Inflammatory macrophage treated with lipopolysaccharide for 1 hour (primary cell): ENCODE results near the gene MYO6.

Source experiments
- DNase-seq, 2 donors: peaks; one replicate each; pipeline ENCODE4 v3.0.0-alpha.2; 2020 to 2022

Gene MYO6

DNA sequence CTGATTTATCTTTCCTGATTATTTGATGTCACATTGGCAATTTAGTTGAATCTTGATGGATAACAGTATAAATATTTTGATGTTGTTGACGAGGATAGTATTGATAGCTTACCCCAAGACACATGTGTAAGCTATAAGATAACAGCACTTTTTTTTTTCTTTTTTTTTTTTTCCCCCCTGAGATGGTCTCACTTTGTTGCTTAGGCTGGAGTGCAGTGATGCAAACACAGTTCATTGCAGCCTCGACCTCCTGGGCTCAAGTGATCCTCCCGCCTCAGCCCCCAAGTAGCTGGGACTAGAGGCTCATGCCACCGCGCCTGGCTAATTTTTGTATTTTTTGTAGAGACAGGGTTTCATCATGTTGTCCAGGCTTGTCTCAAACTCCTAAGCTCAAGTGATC, 21.8 kb downstream of the MYO6 start:
- no peak for DNase-seq

DNA sequence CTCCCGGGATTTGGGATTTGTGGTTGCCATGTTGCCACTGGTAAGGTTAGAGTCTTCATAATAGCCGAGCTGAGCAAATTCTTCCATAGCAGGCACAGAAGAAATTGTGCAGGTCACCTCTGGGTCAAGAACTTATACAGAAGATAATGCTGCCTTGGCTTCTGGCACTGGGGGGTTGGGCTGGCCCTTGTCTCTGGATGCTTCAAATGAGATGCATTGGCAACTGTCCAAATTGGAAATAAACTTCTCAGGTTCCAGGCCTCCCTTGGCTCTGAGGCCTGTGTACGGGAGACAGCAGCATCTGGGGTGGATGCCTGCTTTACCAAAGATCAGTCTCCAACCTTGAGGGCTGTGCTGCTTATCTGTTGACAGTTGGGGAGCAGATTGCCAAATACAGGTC, 26.2 kb downstream of the MYO6 start:
- no peak for DNase-seq

DNA sequence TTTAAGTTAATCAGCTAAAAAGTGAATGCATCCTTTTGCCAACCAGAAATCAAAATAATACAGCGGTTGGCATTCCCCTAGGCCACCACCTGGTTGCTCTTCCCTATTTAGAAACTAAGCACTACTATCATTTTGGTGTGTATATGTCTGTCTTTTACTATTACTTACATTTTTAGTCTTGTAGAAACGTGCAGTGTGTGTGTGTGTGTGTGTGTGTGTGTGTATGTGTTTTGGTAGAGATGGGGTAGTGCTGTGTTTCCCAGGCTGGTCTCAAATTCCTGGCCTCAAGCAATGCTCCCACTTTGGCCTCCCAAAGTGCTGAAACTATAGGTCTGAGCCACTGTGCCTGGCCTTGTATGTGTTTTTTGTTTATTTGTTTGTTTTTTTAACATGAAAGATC, 27.4 kb downstream of the MYO6 start:
- DNase-seq = no peak

DNA sequence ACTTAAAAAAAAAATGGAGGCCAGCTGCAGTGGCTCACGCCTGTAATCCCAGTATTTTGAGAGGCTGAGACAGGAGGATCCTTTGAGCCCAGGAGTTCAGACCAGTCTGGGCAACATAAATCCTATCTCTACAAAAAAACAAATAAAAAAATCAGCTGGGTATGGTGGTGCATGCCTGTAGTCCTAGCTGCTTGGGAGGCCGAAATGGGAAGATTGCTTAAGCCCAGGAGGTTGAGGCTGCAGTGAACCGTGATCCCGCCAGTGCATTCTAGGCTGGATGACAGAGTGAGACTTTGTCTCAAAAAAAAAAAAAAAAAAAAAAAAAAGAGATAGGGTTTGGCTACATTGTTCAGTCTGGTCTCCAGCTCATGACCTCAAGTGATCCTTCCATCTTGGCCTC, 29.7 kb downstream of the MYO6 start:
- no peak for DNase-seq

DNA sequence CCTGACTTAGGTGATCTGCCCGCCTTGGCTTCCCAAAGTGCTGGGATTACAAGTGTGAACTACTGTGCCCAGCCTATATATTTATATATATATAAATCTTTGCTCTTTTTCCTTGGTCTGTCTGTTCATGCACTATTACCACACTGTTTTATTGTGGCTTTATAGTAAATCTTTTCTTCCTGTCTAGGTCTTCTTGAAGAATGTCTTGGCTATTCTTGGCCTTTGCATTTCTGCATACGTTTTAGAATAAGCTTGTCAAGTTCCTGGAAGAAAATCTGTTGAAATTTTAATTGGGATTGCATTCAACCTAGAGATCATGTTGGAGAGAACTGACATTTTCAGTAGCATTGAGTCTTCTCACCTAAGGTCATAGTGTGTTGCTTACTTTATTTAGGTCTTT, 37.1 kb downstream of the MYO6 start:
- DNase-seq = no peak

DNA sequence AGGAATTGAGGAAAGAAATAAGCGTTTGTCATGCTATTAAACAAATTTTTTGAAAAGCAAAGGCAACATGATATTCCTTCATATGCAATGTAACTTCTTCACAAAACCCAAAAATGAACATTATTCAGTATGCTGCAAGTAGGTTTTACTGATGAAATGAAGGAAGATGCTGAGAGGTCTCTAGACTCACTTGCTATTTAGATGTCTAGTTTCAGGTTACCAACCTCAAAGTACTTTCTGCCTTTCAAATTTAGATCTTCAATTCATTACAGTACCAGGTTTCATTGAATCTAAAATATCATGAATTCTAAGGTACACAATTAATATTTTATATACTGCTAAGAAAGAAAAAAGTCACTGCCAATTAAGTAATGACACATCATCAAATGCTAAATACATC, 39.9 kb downstream of the MYO6 start:
- DNase-seq = no peak

DNA sequence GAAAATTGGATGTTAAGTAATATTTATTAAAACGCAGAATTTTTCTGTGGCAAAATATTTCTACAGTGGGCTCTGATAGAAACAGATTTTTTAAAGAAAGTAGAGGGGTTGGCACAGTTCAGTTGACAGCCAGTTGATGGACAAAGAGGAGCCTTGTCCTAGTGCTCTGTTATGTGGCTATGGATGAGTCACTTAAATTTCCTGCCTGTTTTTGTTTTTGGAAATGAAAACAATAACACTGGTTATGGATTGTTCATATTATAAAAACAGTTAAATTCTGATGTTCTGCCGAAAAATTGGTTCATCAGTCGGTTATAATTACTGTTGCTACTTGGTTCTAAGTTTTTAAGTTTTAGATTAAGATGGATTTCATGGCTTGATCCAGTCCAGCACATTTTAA, 42.8 kb downstream of the MYO6 start:
- DNase-seq = no peak

DNA sequence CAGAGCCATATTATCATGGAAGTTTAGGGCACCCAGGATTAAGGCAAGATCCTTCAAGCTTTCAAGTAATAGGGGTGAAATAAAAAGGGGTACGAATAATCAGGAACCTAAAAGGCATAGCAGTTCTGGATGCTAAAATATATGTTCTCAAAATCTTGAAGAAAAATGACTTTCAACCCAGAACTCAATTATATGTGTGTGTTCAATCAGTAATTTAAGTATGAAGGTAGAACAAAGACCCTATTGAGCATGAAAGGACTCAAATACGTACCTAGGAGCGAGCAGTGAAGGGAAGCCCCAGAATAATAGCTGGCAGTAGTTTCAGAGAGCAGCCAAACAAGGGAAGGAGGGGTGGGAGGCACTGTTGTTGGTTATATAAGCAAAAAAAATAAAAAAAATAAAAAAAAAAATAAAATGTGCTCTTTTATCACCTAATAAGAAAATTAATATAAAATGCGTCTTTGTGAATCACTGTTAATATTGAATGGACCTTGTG, 45.4 kb downstream of the MYO6 start:
- DNase-seq = no peak

DNA sequence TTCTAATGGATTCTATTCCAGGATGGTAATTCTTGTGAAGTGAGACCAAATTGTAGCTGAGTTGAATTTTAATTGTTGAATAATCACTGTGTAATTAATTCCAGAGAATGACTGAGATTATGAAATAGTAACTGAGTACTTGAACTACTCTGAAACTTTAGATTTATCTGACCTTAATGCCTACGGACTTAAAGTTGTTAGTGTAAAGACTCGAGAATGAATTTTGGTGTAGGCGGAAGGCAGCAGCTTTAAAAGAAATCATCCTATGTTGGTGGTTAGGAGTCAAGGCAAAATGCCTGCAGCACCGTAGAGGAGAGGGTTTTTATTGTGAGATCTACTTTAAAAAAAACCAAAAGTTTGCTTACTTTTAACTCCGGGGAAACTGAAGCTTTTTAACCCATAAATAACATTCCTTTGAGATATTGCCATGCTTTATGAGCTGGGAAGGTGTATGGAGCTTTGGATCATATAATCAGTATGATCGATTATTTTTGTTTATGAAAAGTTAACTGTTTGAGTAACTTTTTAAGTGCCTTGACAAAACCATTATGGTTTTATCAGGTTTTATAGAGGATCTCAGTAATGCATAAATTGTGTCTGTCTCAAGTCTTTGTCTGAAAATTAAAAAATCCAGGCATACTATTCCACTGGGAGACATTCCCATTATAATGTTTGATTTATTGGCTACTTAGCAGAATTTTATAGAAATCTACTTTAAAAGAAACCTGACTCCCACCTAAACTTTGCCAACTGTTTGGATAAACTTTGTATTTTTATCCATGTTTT, 46.1 kb downstream of the MYO6 start:
- no peak for DNase-seq

DNA sequence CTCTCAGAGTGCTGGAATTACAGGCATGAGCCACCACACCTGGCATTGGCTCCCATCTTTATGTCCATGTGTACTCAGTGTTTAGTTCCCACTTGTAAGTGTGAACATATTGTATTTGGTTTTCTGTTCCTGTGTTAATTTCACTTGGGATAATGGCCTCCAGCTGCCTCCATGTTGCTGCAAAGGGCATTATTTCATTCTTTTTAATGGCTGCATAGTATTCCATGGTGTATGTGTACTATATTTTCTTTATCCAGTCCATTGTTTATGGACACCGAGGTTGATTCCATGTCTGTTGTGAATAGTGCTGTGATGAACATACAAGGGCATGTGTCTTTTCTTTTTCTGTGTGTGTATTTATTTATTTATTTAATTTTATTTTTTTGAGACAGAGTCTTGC, 47.7 kb downstream of the MYO6 start:
- DNase-seq = no peak

DNA sequence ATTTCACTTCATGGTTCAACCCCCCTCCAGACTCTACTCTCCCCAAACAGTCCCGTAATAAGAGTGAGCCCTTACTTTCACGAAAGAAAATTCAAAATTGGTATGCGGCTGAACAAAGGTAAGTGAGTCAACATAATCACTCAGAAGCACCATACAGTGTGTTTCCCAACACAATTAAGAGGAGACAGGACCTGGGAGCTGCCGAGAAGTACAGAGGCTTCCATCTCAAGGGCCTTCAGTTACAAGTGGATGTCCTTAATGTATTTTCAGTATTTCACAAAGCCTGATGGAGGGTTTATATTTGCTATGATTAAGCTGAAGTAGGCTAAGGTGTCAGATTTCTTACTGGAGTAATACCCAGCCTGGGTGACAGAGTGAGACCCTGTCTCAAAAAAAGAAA, 51.1 kb downstream of the MYO6 start:
- no peak for DNase-seq

DNA sequence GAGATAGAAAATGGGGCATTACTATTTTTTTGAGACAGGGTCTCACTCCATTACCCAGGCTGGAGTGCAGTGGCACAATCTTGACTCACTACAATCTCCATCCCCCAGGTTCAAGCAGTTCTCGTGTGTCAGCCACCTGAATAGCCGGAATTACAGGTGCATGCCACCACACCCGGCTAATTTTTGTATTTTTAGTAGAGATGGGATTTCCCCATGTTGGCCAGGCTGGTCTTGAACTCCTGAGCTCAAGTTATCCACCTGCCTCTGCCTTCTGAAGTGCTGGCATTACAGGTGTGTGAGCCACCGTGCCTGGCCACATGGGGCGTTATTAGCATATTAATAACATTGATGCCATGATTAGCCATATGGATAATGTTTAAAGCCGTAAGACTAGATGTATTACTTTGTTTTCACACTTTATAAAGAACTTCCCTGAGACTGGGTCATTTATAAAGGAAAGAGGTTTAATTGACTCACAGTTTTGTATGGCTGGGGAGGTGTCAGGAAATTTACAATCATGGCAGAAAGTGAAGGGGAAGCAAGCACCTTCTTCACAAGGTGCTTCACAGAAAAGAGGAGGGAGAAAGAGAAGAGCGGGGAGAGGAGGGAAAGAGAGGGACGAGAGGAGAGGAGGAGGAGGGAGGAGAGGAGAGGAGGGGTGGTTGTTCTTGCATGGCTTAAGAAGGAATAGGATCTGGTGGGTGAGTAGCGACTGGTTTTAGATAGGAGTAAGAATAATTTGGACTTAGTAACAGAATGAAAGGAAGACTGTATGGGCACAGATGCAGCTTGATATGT, 51.9 kb downstream of the MYO6 start:
- DNase-seq = no peak

DNA sequence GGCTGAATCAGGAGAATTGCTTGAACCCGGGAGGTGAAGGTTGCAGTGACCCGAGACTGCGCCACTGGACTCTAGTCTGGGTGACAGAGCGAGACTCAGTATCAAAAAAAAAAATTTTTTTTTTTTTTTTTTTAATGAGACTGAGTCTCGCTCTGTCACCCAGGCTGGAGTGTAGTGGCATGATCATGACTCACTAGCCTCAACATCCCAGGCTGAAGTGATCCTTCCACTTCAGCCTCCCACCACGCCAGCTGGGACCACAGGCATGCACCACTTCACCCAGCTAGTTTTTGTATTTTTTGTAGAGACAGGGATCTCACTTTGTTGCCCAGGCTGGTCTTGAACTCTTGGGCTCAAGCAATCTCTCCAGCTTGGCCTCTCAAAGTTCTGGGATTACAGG, 53.3 kb downstream of the MYO6 start:
- no peak for DNase-seq

DNA sequence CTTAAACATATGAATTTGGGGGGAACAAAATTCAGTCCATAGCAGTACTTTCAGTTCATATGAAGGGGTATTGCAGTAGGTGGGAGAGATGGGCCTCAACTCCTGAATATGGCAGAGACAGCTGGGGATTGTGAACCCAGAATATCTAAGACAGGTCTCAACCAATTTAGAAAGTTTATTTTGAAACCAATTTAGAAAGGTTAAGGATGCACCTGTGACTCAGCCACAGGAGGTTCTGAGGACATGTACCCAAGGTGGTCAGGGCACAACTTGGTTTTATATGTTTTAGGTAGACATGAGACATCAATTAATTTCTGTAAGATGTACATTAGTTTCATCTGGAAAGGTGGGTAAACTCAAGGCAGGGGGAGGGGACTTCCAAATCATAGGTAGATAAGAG, 59.5 kb downstream of the MYO6 start:
- DNase-seq = no peak

DNA sequence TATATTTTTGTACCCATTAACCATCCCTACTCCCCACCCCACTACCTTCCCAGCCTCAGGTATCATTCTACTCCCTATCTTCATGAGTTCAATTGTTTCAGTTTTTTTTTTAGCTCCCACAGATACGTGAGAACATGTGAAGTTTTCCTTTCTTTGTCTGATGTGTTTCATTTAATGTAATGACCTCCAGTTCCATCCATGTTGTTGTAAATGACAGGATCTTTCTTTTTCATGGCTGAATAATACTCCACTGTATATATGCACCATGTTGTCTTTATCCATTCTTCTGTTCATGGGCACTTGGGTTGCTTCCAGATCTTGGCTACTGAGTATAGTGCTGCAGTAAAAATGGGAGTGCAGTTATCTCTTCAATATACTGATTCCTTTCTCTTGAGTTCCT, 63.5 kb downstream of the MYO6 start:
- DNase-seq = no peak

DNA sequence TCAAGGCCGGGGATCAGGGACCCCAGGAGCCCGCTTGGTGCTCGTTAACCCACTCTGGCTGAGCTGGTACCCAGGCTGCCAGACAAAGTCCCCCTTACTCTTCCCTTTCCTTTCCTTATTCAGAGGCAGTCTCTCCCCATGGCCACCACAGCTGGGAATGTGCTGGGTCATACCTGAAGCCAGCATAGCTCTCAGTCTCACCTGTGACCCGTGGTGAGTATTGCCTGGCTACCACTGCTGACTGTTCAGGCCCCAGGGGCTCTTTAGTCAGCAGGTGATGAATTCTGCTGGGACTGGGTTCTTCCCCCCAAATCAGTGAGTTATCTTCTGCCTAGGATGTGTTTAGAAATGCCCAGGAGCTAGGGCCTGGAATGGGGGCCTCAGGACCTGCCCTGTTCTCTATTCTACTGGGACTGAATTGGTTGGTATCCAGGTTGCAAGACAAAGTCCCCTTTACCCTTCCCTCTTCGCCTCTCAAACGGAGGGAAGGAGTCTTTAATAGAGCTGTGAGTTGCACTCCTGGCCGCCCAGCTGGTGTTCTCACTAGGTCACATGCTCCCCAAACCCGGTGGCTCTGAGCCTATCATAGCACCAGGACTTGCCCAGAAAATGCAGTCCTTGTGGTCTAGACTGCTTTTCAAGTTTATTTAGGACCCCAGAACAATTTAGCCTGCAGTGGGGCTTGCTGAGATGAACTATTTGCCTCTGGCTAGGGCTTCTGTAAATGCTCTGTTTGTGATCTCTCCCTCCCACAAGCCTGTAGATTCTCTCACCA, 64.6 kb downstream of the MYO6 start:
- no peak for DNase-seq

DNA sequence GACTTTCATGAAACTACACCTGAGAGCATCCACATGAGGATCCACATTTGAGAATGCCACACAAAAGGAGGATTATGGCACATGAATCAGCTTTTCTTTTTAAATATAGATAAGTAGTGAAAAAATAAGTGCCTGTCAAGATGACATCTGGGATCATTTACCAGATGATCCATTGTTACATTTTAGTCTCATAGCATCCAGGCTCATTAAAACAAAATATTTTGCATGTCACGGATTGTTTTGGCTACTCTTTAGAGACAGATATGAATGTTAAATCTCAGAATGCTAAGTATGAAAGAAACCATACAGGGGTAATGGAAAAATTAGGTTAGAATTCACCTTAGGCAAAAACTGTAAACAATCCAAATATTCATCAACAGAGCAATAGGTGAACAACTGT, 66.7 kb downstream of the MYO6 start:
- DNase-seq = no peak

DNA sequence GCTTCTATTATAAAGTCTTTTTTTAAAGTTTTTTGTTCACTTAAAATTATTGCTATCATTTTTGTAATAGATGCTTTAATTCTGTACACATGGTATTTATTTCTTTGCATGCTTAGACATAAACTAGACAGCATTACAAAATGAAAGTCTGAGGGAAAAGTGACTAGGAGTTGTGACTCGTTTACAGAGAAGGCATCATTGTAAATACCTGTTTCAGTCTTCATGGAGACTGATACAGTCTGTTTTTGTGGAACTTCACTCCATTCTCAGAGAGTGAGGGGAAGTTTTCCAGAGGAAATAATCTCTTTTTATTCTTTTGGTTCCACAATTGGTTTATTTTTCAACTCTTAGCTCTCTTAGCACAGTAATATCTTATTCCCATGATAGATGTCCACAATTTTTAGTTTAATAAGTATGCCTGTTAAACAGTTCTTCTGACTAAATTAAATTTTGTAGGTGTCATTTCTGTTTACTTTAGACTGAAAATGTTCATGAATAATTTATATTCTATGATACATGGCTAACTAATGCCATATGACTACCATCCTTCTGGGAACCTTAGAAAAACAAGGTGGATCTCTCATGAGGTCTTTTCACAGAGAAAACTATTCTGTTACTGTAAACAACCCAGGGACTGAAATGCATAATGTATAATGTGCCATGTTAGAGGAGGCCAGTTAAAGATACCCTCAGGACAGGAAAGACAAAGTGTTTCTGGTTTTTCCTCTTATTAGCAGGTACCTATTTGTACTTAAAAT, 69.2 kb downstream of the MYO6 start:
- no peak for DNase-seq

DNA sequence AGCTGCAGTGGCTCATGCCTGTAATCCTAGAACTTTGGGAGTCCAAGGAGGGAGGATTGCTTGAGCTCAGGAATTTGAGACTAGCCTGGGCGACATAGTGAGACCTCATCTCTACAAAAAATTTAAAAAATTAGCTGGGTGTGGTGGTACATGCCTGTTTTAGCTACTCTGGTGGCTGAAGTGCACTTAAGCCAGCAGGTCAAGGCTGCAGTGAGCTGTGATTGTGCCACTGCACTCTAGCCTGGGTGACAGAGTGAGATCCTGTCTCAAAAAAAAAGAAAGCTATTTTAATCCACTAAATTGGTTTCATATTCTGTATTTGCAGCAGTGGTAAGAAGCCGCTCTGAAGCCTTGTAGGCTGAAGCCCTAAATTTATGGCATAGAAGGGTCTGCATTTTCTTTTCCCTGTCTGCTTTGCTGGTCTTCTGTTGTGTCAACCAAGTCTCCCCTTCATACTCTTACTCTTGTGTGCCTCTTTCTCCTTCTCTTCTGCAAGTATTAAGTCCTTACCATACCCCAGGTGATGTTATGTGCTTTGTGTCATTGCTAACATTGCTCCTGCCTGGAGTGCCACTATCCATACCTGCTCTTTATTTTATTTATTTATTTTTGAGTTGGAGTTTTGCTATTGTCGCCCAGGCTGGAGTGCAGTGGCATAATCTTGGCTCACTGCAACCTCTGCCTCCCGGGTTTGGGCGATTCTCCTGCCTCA, 70.9 kb downstream of the MYO6 start:
- no peak for DNase-seq

DNA sequence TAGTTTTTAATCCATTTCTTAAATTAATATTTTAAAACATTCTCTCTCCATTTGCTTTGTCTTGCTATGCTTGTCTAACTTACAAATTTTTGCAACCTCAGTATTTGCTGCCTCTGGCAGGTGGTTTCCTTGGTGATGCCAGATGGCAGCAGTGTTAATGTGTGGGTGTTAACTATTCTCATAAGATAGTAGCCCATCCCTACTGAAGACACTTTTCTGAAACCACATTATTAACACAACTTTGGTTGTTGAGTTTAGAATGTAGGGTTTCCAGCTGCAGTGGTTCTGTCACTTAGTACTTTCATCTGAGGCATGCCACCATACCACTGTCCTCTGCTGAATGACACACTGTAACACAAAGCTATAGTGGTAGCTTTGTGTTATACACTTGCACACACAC, 75.1 kb downstream of the MYO6 start:
- DNase-seq = no peak

DNA sequence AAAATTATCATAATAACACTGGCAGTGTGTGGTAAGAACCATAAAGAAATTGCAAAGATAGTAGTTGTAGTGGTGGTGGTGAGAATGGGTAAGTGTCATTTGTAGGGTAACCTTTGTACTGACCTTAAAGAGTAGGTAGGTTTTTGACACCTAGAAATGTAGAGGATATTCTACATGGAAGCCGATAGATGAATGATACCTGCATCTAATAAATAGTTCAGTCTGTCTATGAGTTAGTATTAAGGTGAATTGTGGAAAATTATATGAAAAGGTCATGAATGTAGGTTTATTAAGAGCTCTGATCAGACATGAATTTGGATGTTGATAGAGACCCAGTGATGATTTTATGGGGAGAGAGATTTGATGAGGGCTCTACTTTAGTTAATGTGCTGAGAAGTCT, 78.1 kb downstream of the MYO6 start:
- DNase-seq = no peak
